Left lung (tissue), 10 donors: ENCODE results near the gene ITGB6. TPM values are rescaled to one million over a fixed set of nuclear protein-coding genes. Genes with fewer than 3 reads are reported as not detected.
A peak's percentile ranks its signal among the peaks of the same experiment; 100 is the strongest.

Source experiments
- ATAC-seq: fragments of 200-7000 bp; cut with Tn5 transposase; one replicate; pipeline ENCODE4 v1.9.1; 2020; ENCODE audit warnings: moderate library complexity
- DNase-seq, 4 donors: peaks; one replicate each; pipeline ENCODE4 v3.0.0-alpha.2; 2013 to 2020
- H3K27ac ChIP-seq, 2 donors: fragments of 200-600 bp; sonication (generic) in 1 of 2; one replicate each; pipeline versions ENCODE4 v1.5.0 to v1.8.0; 2020 to 2021
- H3K27me3 ChIP-seq, 2 donors: fragments of 200-600 bp; sonication (generic) in 1 of 2; one replicate each; pipeline versions ENCODE4 v1.5.0 to v1.8.0; 2020 to 2021
- H3K36me3 ChIP-seq, 2 donors: fragments of 200-600 bp; sonication (generic) in 1 of 2; one replicate each; pipeline versions ENCODE4 v1.5.0 to v1.8.0; 2020 to 2021
- H3K4me1 ChIP-seq, 2 donors: fragments of 200-600 bp; one replicate each; pipeline ENCODE4 v1.8.0; 2021
- H3K4me3 ChIP-seq, 2 donors: fragments of 200-600 bp; sonication (generic) in 1 of 2; one replicate each; pipeline versions ENCODE4 v1.5.0 to v1.8.0; 2020 to 2021; ENCODE audit warnings: mild to moderate bottlenecking in 1 of 2
- H3K9me3 ChIP-seq, 2 donors: fragments of 200-600 bp; sonication (generic) in 1 of 2; one replicate each; pipeline versions ENCODE4 v1.5.0 to v1.8.0; 2020 to 2021
- CTCF ChIP-seq, 2 donors: fragments of 200-600 bp; sonication (generic) in 1 of 2; IDR thresholded peaks; one replicate each; pipeline versions ENCODE4 v1.5.0 to v1.8.0; 2021; ENCODE audit warnings: antibody characterized with exemption in 2 of 2
- intact Hi-C, 2 donors: fragments of 100-400 bp; cut with DNase I; formaldehyde crosslinking; loops; one replicate each; pipeline versions ENCODE4 v1.11.2 to v1.14.2; 2022
- polyA plus RNA-seq, 6 donors: library from polyadenylated mRNA; unstranded; fragments of 120-200 nt; gene quantifications; one replicate each; pipeline ENCODE4 v1.2.1, GENCODE V29; 2013; ENCODE audit not compliant: insufficient read length in 6 of 6
- total RNA-seq, 2 donors: library from RNA; stranded (reverse); fragmentation: NEBNext Ultra II Directional; extraction: Animal tissue kit (Norgen Biotek cat#: 25700); gene quantifications; one replicate each; pipeline ENCODE4 v1.2.1, GENCODE V29; 2021
- donor health status: DM: no; HTN: yes; CAD: no.
- donor health status: DM: no; HTN: no; CAD: no.

ITGB6 gene
- total and polyA plus RNA-seq, 8 donors: 4.4 to 227 (median 8.5) TPM

DNA sequence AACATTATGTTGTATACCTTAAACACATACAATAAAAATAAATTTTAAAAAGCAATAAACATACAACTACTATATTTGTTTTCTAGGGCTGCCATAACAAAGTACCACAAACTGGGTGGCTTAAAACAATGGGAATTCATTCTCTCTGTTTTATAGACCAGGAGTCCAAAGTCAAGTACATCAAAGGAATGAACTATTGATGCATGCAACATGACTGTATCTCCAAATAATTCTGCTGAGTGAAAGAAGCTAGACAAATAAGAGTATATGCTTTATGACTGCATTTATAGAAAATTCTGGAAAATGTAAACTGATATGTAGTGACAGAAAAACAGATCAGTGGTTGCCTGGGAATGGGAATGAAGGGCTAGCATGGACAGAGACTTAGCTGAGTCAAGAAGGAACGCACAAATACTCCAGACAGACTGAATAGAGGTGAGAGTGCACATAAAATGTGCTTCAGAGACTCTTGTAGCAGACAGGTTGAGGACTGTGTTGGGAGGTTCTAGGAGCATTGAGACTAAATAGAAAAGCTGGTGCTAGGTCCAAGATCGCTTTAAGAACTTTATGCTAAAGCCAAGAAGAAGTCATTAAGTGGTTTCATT, 126.7 kb downstream of the ITGB6 start:
- Histone ChIP-seq H3K27ac (no peak overlapping the region), H3K4me3 (no peak overlapping the region), H3K36me3 (no peaks in the 10 kb centered on the region), H3K4me1 (no peaks in the 10 kb centered on the region), H3K9me3 (peaks cover 0 to 11% of the 10 kb centered on the region in 2 donors), H3K27me3 (no peaks in the 10 kb centered on the region)
- ATAC-seq (peak; percentile 76), DNase-seq (no peak)
- intact Hi-C loops: no loop called here
- TF ChIP-seq CTCF (IDR thresholded peaks at IDR 0.05): no peak

- DNase-seq (no peak), ATAC-seq (no peak)
- no peak overlapping the region for H3K27ac ChIP-seq
- no peak overlapping the region for H3K4me3 ChIP-seq
- intact Hi-C loops: no loop called here
- H3K9me3 ChIP-seq: peaks cover 0 to 4% of the 10 kb centered on the region in 2 donors
- H3K36me3 ChIP-seq: no peaks in the 10 kb centered on the region
- no peaks in the 10 kb centered on the region for H3K4me1 ChIP-seq
- TF ChIP-seq CTCF (IDR thresholded peaks at IDR 0.05): no peak
- H3K27me3 ChIP-seq: no peaks in the 10 kb centered on the region
These were observed 131.2 kb downstream of the ITGB6 start for GRCh38 chr2:160068906-160069305.

DNA sequence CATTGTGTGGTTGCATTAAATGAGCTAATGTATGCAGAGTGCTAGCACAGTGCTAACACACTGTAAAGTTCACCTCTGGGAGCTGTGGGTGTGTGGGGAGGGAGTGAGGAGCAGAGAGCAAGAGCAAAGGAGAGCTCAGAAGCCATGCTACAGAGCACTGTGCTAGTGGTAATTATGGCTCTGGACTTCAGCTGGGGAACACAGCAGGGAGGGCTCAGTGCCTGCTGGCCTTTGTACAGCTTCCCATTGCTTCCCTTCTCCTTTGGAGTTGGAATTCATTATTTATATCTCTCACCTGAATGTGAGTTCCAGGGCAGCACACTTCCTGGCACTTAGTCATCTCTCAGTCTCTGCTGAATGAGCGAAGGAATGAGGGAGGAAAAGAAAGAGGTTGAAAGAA, 135.2 kb downstream of the ITGB6 start:
- no peak overlapping the region for H3K4me3 ChIP-seq
- intact Hi-C loops: no loop called here
- no peak overlapping the region for H3K27ac ChIP-seq
- no peak for TF ChIP-seq CTCF (IDR thresholded peaks at IDR 0.05)
- peaks cover 0 to 4% of the 10 kb centered on the region in 2 donors for H3K9me3 ChIP-seq
- H3K36me3 ChIP-seq: no peaks in the 10 kb centered on the region
- DNase-seq (no peak), ATAC-seq (no peak)
- H3K4me1 ChIP-seq: peaks cover 0 to 13% of the 10 kb centered on the region in 2 donors
- peaks cover 4 to 35% of the 10 kb centered on the region in 2 donors for H3K27me3 ChIP-seq

DNA sequence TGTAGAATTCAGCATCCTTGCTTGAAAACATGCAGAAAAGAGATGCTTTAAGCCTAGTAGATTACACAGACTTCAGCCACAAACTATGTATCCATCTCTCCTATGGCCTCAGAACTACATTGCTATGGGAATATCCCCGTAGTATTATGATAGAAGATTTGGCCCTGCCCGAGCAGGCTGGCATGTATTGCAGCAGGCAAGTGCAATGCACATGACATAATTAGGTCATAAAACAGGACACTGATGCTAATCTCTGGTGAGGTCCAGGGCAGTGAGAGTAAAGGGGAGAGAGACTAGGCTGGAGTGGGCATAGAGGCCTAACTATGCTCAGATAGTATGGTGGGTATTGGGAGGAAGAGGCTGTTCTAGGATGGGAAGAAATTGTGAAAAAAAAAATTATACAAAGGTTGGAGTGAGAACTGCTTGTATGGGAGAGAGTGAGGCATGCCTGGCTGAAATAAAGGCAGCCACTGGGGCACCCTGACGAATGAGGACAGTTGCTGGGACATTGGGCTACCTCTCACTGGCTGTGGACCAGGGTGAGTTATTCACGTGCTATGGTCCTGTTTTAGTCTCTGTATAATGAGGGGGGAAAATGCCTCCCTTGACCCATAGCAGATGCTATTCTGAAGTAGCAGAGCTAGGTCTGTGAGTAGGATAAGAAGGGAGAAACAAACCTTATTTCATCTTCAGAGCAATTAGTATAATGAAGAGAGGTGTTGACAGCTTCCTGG, 136.0 kb downstream of the ITGB6 start:
- no peak overlapping the region for H3K4me3 ChIP-seq
- ATAC-seq (no peak), DNase-seq (no peak)
- H3K27ac ChIP-seq: no peak overlapping the region
- no peaks in the 10 kb centered on the region for H3K36me3 ChIP-seq
- peaks cover 0 to 13% of the 10 kb centered on the region in 2 donors for H3K4me1 ChIP-seq
- H3K27me3 ChIP-seq: peaks cover 4 to 36% of the 10 kb centered on the region in 2 donors
- TF ChIP-seq CTCF (IDR thresholded peaks at IDR 0.05): no peak
- peaks cover 0 to 4% of the 10 kb centered on the region in 2 donors for H3K9me3 ChIP-seq
- intact Hi-C loops: no loop called here

DNA sequence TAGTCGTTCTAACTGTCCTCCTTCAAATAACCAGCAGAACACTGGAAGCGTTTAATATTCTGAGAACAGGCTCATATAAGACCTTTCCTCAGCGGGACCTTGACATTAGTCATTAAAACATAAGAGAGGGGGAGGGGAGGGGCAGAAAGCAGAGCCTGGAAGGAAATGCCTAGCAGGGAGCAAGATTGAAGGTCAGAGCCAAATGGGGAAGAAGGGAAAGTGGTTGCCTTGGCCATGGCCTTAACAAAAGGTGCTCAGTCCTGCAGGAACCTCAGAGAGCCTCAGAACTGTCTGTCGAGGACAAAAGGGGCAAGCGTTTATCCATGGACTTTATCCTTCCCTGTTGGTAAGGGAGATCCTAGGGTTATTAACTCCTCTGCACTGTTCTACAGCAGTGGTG, 136.8 kb downstream of the ITGB6 start:
- Histone ChIP-seq H3K27me3 (peaks cover 4 to 36% of the 10 kb centered on the region in 2 donors), H3K9me3 (no peaks in the 10 kb centered on the region), H3K27ac (no peak overlapping the region), H3K4me1 (peaks cover 0 to 13% of the 10 kb centered on the region in 2 donors), H3K4me3 (no peak overlapping the region), H3K36me3 (no peaks in the 10 kb centered on the region)
- DNase-seq (no peak), ATAC-seq (no peak)
- intact Hi-C loops: no loop called here
- TF ChIP-seq CTCF (IDR thresholded peaks at IDR 0.05): no peak
